ENCODE data around the gene TBX5. TPM values are rescaled to one million over a fixed set of nuclear protein-coding genes. Genes with fewer than 3 reads are reported as not detected.

The TBX5 gene
- total and polyA plus RNA-seq, 2 of the 4 experiments (the other 2 are of a cell fraction), result 13.3 to 14.7 TPM

DNA sequence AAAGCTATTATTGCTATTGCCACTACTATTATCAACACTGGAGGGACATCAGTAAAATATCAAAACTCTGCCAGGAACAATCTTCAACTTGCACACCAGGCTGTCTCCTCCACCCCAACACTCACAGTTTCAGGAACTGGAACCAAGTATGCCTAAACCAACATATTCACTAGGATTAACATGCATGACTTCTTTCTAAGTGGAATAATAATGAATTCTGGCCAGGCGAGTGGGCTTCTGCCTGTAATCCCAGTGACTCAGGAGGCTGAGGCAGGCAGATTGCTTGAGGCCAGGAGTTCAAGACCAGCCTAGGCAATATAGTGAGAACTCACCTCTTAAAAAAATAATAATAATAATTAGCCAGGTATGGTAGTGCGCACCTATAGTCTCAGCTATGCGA is 58.1 kb downstream of the TBX5 start:
- Histone ChIP-seq H2BK15ac (ENCODE audit: low read depth, low read length) (no peak overlapping the region), H3K23ac (ENCODE audit: low read depth, low read length) (no peak overlapping the region), H3K27ac (ENCODE audit: insufficient read depth, low read length) (no peak overlapping the region), H3K9ac (ENCODE audit: low read depth, low read length) (no peak overlapping the region), H2BK20ac (ENCODE audit: low read depth, low read length) (no peak overlapping the region), H3K56ac (ENCODE audit: extremely low read depth, insufficient read depth, low read length) (no peak overlapping the region), H4K20me1 (ENCODE audit: insufficient read depth, low read length) (no peaks in the 10 kb centered on the region), H3K9me3 (ENCODE audit: control insufficient read depth, insufficient read depth, low read length) (no peaks in the 10 kb centered on the region), H2BK5ac (ENCODE audit: low read depth, low read length, poor library complexity, severe bottlenecking) (no peak overlapping the region), H2AK5ac (ENCODE audit: low read depth, low read length) (no peak overlapping the region), H3K4ac (ENCODE audit: low read depth, low read length) (no peak overlapping the region), H4K91ac (ENCODE audit: insufficient read depth, low read depth, low read length) (no peak overlapping the region), H3K14ac (replicated peaks; ENCODE audit: low read depth, low read length) (no peak overlapping the region), H3K4me3 (ENCODE audit: insufficient read depth, low read depth, low read length) (no peak overlapping the region), H2AFZ (replicated peaks; ENCODE audit: low read length, poor library complexity) (no peak overlapping the region), H4K8ac (ENCODE audit: low read depth in 2 of 2, low read length in 2 of 2) (no peak overlapping the region), H4K5ac (ENCODE audit: low read depth, low read length) (no peak overlapping the region), H2BK120ac (ENCODE audit: low read depth, low read length) (no peak overlapping the region), H3K9me1 (ENCODE audit: insufficient read depth, low read length) (no peaks in the 10 kb centered on the region; the same call in 1 of the 2 replicates), H3K79me1 (ENCODE audit: low read depth in 1 of 2, low read length in 2 of 2) (no peaks in the 10 kb centered on the region), H3K36me3 (ENCODE audit: control insufficient read depth, insufficient read depth, low read length) (peaks cover 4% of the 10 kb centered on the region; the same call in 1 of the 2 replicates), H2AK9ac (replicated peaks; ENCODE audit: low read depth, low read length, poor library complexity) (no peak overlapping the region), H3K18ac (ENCODE audit: low read depth, low read length) (no peak overlapping the region), H3K4me2 (ENCODE audit: low read depth, low read length) (no peak overlapping the region), H3K27me3 (ENCODE audit: control insufficient read depth, insufficient read depth, low read length) (no peaks in the 10 kb centered on the region), H3K4me1 (ENCODE audit: control insufficient read depth, insufficient read depth, low read length) (no peaks in the 10 kb centered on the region)
- no peak for ATAC-seq (ENCODE audit: low read depth)
- CTCF ChIA-PET, result no interaction called here
- dilution Hi-C loops (cut with HindIII; ENCODE audit: low sequenced_read_pairs, unreplicated experiment) (no loop called here), in situ Hi-C loops (cut with MboI; ENCODE audit: low sequenced_read_pairs) (no loop called here), intact Hi-C loops (cut with micrococcal nuclease) (no loop called here)
- BruUV-seq (replicated peaks), result no TSS peak
- POLR2A ChIA-PET (ENCODE audit: unreplicated experiment), result no interaction called here
- no peak for TF ChIP-seq BHLHE40 (IDR thresholded peaks at IDR 0.05; ENCODE audit: low read depth, low read length)
- TF ChIP-seq RFX5 (IDR thresholded peaks at IDR 0.05; ENCODE audit: low read depth, low read length), result no peak
- no peak for TF ChIP-seq NFE2L2 (IDR thresholded peaks at IDR 0.05; ENCODE audit: low read depth, low read length)
- TF ChIP-seq, protein P1, sequence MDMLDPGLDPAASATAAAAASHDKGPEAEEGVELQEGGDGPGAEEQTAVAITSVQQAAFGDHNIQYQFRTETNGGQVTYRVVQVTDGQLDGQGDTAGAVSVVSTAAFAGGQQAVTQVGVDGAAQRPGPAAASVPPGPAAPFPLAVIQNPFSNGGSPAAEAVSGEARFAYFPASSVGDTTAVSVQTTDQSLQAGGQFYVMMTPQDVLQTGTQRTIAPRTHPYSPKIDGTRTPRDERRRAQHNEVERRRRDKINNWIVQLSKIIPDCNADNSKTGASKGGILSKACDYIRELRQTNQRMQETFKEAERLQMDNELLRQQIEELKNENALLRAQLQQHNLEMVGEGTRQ (IDR thresholded peaks at IDR 0.05; ENCODE audit: low read depth, low read length), result no peak
- TF ChIP-seq MAZ (IDR thresholded peaks at IDR 0.05; ENCODE audit: borderline replicate concordance, low read depth, low read length), result no peak
- TF ChIP-seq, protein P2, sequence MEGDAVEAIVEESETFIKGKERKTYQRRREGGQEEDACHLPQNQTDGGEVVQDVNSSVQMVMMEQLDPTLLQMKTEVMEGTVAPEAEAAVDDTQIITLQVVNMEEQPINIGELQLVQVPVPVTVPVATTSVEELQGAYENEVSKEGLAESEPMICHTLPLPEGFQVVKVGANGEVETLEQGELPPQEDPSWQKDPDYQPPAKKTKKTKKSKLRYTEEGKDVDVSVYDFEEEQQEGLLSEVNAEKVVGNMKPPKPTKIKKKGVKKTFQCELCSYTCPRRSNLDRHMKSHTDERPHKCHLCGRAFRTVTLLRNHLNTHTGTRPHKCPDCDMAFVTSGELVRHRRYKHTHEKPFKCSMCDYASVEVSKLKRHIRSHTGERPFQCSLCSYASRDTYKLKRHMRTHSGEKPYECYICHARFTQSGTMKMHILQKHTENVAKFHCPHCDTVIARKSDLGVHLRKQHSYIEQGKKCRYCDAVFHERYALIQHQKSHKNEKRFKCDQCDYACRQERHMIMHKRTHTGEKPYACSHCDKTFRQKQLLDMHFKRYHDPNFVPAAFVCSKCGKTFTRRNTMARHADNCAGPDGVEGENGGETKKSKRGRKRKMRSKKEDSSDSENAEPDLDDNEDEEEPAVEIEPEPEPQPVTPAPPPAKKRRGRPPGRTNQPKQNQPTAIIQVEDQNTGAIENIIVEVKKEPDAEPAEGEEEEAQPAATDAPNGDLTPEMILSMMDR (conservative IDR thresholded peaks at IDR 0.05; ENCODE audit: low read depth, low read length), result no peak
- no CpG with 5 or more reads among the region's 3 CpGs for WGBS, 2 experiments (ENCODE audit: extremely low coverage in 2 of 2, insufficient read length in 1 of 2)
- DNase-seq, result no peak
